MCF 10A (cell line): Measurements from ENCODE around the gene TEN1. TPM values are rescaled to one million over a fixed set of nuclear protein-coding genes. Genes with fewer than 3 reads are reported as not detected.

Experiments used
- BruUV-seq: library from RNA; stranded (reverse); fragments of 400-500 nt; replicated peaks from 2 replicates; lab custom pipeline; 2021; lab: Mats Ljungman, UMichigan
- CTCF ChIA-PET: fragments of 300-600 bp; sonication (Branson Sonifier 250); formaldehyde crosslinking; extraction: SDS; loops from one replicate; lab custom pipeline; 2021; ENCODE audit warnings: antibody characterized with exemption, inconsistent platforms; lab: Yijun Ruan, JAX
- POLR2A ChIA-PET: fragments of 300-600, 350-650 bp; sonication (Branson Sonifier 250); formaldehyde crosslinking; extraction: SDS; loops from one replicate; lab custom pipeline; 2020; ENCODE audit warnings: antibody characterized with exemption, inconsistent platforms; lab: Yijun Ruan, JAX
- DNase-seq: peaks from one replicate; pipeline ENCODE4 v3.0.0-alpha.2; 2018; ENCODE audit not compliant: unreplicated experiment
- H3K27ac Mint-ChIP-seq: one replicate; pipeline ENCODE4 v1.8.0; 2022; ENCODE audit warnings: mild to moderate bottlenecking, low read depth, mixed read lengths; ENCODE audit not compliant: unreplicated experiment
- H3K27me3 Mint-ChIP-seq: one replicate; pipeline ENCODE4 v1.8.0; 2022; ENCODE audit warnings: mixed read lengths; ENCODE audit not compliant: insufficient read depth, unreplicated experiment
- H3K36me3 Mint-ChIP-seq: one replicate; pipeline ENCODE4 v1.8.0; 2022; ENCODE audit warnings: mild to moderate bottlenecking, moderate library complexity, mixed read lengths; ENCODE audit not compliant: insufficient read depth, unreplicated experiment
- H3K4me1 Mint-ChIP-seq: one replicate; pipeline ENCODE4 v1.8.0; 2022; ENCODE audit warnings: mixed read lengths; ENCODE audit not compliant: insufficient read depth, unreplicated experiment
- H3K4me3 Mint-ChIP-seq: one replicate; pipeline ENCODE4 v1.8.0; 2022; ENCODE audit warnings: mild to moderate bottlenecking, moderate library complexity, mixed read lengths; ENCODE audit not compliant: unreplicated experiment
- H3K9me3 Mint-ChIP-seq: one replicate; pipeline ENCODE4 v1.8.0; 2022; ENCODE audit warnings: mixed read lengths; ENCODE audit not compliant: unreplicated experiment
- CTCF ChIP-seq: fragments of 200-600 bp; IDR thresholded peaks from one replicate; pipeline ENCODE4 v1.8.0; 2022; ENCODE audit warnings: antibody characterized with exemption, mild to moderate bottlenecking; ENCODE audit not compliant: unreplicated experiment
- intact Hi-C: fragments of 100-400 bp; cut with micrococcal nuclease; formaldehyde crosslinking; loops from 2 replicates; pipeline ENCODE4 v1.14.1; 2022
- total RNA-seq: library from RNA; stranded (reverse); gene quantifications from 2 replicates; pipeline ENCODE4 v1.2.3, GENCODE V29; 2022

Gene TEN1
- total RNA-seq, 1 experiment from 2014 or later, result 15.4 TPM

DNA sequence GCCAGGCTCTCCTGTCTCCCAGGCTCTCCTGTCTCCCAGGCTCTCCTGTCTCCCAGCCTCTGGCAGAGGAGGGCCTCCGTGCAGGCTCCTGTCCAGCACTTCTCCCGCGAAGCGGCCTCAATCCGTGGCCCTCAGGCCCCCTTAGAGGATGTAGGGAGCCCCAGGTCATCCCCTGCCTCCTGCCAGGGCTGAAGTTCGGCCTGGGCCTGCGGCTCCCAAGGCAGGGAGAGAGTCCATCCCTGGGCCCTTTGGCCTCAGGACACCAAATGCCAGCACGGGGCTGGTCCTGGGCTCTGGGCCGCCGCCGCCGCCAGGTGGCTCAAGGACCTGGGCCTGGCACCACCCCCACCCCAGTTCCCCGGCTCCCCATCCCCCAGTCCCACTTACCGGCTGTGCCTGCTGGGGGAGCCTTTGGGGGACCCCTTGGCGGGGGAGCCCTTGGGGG, 47.7 kb downstream of the TEN1 start:
- no peaks in the 10 kb centered on the region for H3K27me3 Mint-ChIP-seq
- peaks cover 6% of the 10 kb centered on the region for H3K4me1 Mint-ChIP-seq
- H3K36me3 Mint-ChIP-seq, result no peaks in the 10 kb centered on the region
- H3K9me3 Mint-ChIP-seq, result no peaks in the 10 kb centered on the region
- peak; percentile 49 for DNase-seq
- H3K4me3 Mint-ChIP-seq, result peak overlapping the region; percentile 80
- TF ChIP-seq CTCF, result peak; percentile 7
- POLR2A ChIA-PET, result interaction anchor here (0.6 to 1.3 kb wide), 5 partner anchors 9 to 539 kb away, joined by 3 to 5 read pairs (median 3); partner anchors contain the start of gene UBALD2
- intact Hi-C loops, result loop anchor here (5.0 kb wide), 1 partner anchor 46 kb away; the partner anchor contains the start of genes GALR2 and SRP68
- peak overlapping the region; percentile 74 for H3K27ac Mint-ChIP-seq
- CTCF ChIA-PET, result interaction anchor here (1.6 kb wide), 1 partner anchor 13 kb away, joined by 6 read pairs; no protein-coding TSS in a partner anchor
- BruUV-seq, result no TSS peak

DNA sequence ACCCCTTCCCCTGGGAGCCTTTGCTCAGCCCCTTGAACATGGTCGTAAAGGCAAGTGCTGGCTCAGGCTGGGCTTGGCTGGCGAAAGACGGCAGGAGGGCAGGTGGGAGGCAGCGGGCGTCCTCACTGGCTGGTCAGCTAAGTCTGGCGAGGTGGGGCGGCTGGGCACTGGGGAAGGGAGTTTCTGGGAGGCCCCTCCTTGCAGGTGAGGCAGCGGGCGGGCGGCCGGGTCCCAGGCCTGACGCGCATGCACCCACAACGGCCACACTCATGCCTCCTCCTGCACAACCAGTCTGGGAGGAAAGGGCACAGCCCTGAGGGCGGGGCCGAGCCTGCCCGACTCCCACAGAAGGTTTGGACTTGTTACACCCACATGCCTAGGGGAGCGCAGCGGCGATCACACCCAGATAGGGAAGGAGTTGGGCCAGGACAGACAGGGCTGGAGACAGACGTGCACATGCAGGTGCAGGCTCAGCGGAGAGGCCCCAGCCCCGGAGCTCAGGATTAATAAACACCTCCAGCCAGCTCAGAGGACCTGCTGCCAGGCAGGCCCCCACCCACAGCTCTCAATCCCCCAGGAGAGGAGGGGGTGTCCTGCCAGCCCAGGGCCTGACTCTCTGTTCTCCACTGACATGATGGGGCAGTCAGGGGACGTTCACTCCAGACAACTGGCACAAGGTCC, 48.3 kb downstream of the TEN1 start, which contains the start of gene EVPL:
Gene EVPL (minus strand): TSS at position 148 of the 681 bp plus-strand sequence. CDS start 108 bp downstream, at position 40.
- Mint-ChIP-seq H3K4me1 (peaks cover 6% of the 10 kb centered on the region), H3K27ac (peak within 1 kb of the TSS; percentile 74), H3K4me3 (peak within 1 kb of the TSS; percentile 80), H3K27me3 (no peaks in the 10 kb centered on the region), H3K36me3 (no peaks in the 10 kb centered on the region), H3K9me3 (no peaks in the 10 kb centered on the region)
- ChIA-PET CTCF (interaction anchor here (0.6 to 1.6 kb wide), 4 partner anchors 14 to 371 kb away, joined by 4 to 6 read pairs (median 5); no protein-coding TSS in a partner anchor), POLR2A (interaction anchor here (0.6 to 1.3 kb wide), 9 partner anchors 10 to 540 kb away, joined by 3 to 5 read pairs (median 3); partner anchors contain the start of genes EXOC7, SPHK1 and UBALD2)
- intact Hi-C loops, result loop anchor here (5.0 kb wide), 1 partner anchor 45 kb away; the partner anchor contains the start of genes GALR2 and SRP68
- TF ChIP-seq CTCF, result no peak
- DNase-seq, result peak; percentile 91
- BruUV-seq, result no TSS peak

DNA sequence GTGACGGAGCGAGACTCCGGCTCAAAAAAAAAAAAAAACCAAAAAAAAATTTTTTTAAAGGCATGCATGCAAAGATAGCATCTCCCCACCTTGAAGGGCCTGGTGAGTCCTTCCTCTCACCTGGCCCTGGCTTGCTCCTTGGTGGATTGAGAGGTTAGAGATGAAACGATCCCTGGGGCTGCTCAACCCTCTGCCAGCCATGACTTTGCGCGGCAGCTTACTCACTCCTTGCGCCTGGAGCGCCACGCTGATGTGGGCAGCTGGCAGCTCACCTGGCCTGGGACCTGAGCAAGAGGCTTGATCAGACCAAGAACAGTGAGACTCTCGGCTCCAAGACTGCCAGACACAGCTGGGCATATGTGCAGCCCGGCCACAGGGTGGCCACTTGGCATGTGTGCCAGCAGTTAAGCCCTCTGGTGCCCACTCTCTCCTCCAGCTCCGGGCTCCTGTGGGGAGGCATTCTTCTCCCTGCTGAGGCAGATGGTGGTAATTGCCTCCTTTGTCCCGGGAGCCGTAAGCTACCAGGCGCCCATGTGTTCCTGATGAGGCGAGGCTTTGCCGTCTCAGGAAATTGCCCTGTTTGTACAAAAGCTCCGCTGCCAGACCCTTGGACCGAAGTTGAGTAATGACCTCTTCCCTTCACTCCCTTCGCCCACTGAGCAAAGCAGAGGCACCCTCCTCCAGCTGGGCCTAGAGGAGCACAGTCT, 53.2 kb downstream of the TEN1 start:
- intact Hi-C loops, result no loop called here
- no peak for DNase-seq
- POLR2A ChIA-PET, result interaction anchor here (0.9 to 1.1 kb wide), 3 partner anchors 13 to 127 kb away, joined by 3 to 4 read pairs (median 3); partner anchors contain the start of gene MRPL38
- Mint-ChIP-seq H3K36me3 (no peaks in the 10 kb centered on the region), H3K4me3 (no peak overlapping the region), H3K27me3 (no peaks in the 10 kb centered on the region), H3K4me1 (no peaks in the 10 kb centered on the region), H3K9me3 (no peaks in the 10 kb centered on the region), H3K27ac (no peak overlapping the region)
- CTCF ChIA-PET, result interaction anchor here (0.7 to 1.2 kb wide), 4 partner anchors 15 to 324 kb away, joined by 3 to 5 read pairs (median 3); no protein-coding TSS in a partner anchor
- BruUV-seq, result no TSS peak
- TF ChIP-seq CTCF, result no peak
